IMR-90 (cell line): ENCODE results near the gene MAB21L4. TPM values are rescaled to one million over a fixed set of nuclear protein-coding genes. Genes with fewer than 3 reads are reported as not detected.

Experiments used
- ATAC-seq: fragments of 200-7000 bp; cut with Tn5 transposase; 2 replicates; pipeline ENCODE4 v1.9.1; 2020; ENCODE audit warnings: low read depth, mild to moderate bottlenecking, moderate library complexity
- BruUV-seq: library from RNA; stranded (reverse); fragments of 400-500 nt; replicated peaks from 2 replicates; lab custom pipeline; 2021; lab: Mats Ljungman, UMichigan
- CTCF ChIA-PET: fragments of 300-600 bp; formaldehyde crosslinking; extraction: SDS; loops from one replicate; lab custom pipeline; 2021; ENCODE audit warnings: antibody characterized with exemption; lab: Yijun Ruan, JAX
- POLR2A ChIA-PET: fragments of 300-600 bp; sonication (Branson Sonifier 250); formaldehyde crosslinking; loops from one replicate; lab custom pipeline; 2022; ENCODE audit warnings: antibody characterized with exemption; ENCODE audit not compliant: unreplicated experiment; lab: Charles Lee
- DNase-seq: peaks from one replicate; pipeline ENCODE4 v3.0.0; 2013
- H2AFZ ChIP-seq: replicated peaks from 2 replicates; pipeline ENCODE3; 2013; ENCODE audit warnings: low read length, mild to moderate bottlenecking; ENCODE audit not compliant: poor library complexity
- H2AK5ac ChIP-seq: 2 replicates; pipeline ENCODE4 v1.6.1; 2013; ENCODE audit warnings: low read depth, low read length, inconsistent platforms
- H2AK9ac ChIP-seq: replicated peaks from 2 replicates; pipeline ENCODE3; 2013; ENCODE audit warnings: mild to moderate bottlenecking, low read depth, low read length, moderate library complexity; ENCODE audit not compliant: poor library complexity
- H2BK120ac ChIP-seq: 2 replicates; pipeline ENCODE4 v1.6.1; 2013; ENCODE audit warnings: low read depth, low read length, inconsistent platforms
- H2BK15ac ChIP-seq: 3 replicates; pipeline ENCODE4 v1.6.1; 2013; ENCODE audit warnings: low read depth, low read length, inconsistent platforms
- H2BK20ac ChIP-seq: 2 replicates; pipeline ENCODE4 v1.6.1; 2013; ENCODE audit warnings: low read depth, mild to moderate bottlenecking, inconsistent platforms, low read length, moderate library complexity
- H2BK5ac ChIP-seq: 2 replicates; pipeline ENCODE4 v1.6.1; 2013; ENCODE audit warnings: mild to moderate bottlenecking, low read depth, low read length, inconsistent platforms; ENCODE audit not compliant: poor library complexity, severe bottlenecking
- H3K14ac ChIP-seq: replicated peaks from 2 replicates; pipeline ENCODE4 v1.6.1; 2013; ENCODE audit warnings: low read depth, low read length, inconsistent platforms
- H3K18ac ChIP-seq: 2 replicates; pipeline ENCODE4 v1.6.1; 2013; ENCODE audit warnings: low read depth, low read length, control low read depth
- H3K23ac ChIP-seq: 2 replicates; pipeline ENCODE4 v1.6.1; 2013; ENCODE audit warnings: low read depth, low read length, inconsistent platforms
- H3K27ac ChIP-seq: 2 replicates; pipeline ENCODE4 v1.5.1; 2013; ENCODE audit warnings: mild to moderate bottlenecking, control low read depth, low read length; ENCODE audit not compliant: insufficient read depth
- H3K27me3 ChIP-seq: 2 replicates; pipeline ENCODE4 v1.6.1; 2013; ENCODE audit warnings: low read length; ENCODE audit not compliant: control insufficient read depth, insufficient read depth
- H3K36me3 ChIP-seq: 2 replicates; pipeline ENCODE4 v1.6.1; 2013; ENCODE audit warnings: low read length, mixed read lengths; ENCODE audit not compliant: control insufficient read depth, insufficient read depth
- H3K4ac ChIP-seq: 2 replicates; pipeline ENCODE4 v1.6.1; 2013; ENCODE audit warnings: low read depth, low read length, inconsistent platforms
- H3K4me1 ChIP-seq: 2 replicates; pipeline ENCODE4 v1.6.1; 2013; ENCODE audit warnings: low read length, mixed read lengths; ENCODE audit not compliant: control insufficient read depth, insufficient read depth
- H3K4me2 ChIP-seq: 2 replicates; pipeline ENCODE4 v1.6.1; 2013; ENCODE audit warnings: low read depth, mild to moderate bottlenecking, control low read depth, low read length, moderate library complexity
- H3K4me3 ChIP-seq: 2 replicates; pipeline ENCODE4 v1.5.1; 2013; ENCODE audit warnings: low read depth, mild to moderate bottlenecking, control low read depth, low read length, moderate library complexity; ENCODE audit not compliant: insufficient read depth
- H3K56ac ChIP-seq: 2 replicates; pipeline ENCODE4 v1.6.1; 2013; ENCODE audit warnings: low read length, inconsistent platforms; ENCODE audit not compliant: insufficient read depth; ENCODE audit errors: extremely low read depth
- H3K79me1 ChIP-seq, 2 experiments: 2 replicates each; pipeline ENCODE4 v1.6.1; 2013; ENCODE audit warnings: low read length in 2 of 2, inconsistent platforms in 1 of 2, low read depth in 1 of 2
- H3K9ac ChIP-seq: 2 replicates; pipeline ENCODE4 v1.6.1; 2013; ENCODE audit warnings: low read depth, low read length, control low read depth
- H3K9me1 ChIP-seq: 2 replicates; pipeline ENCODE4 v1.6.1; 2013; ENCODE audit warnings: low read length, inconsistent platforms; ENCODE audit not compliant: insufficient read depth
- H3K9me3 ChIP-seq: 2 replicates; pipeline ENCODE4 v1.6.1; 2013; ENCODE audit warnings: low read length; ENCODE audit not compliant: control insufficient read depth, insufficient read depth
- H4K20me1 ChIP-seq: 2 replicates; pipeline ENCODE4 v1.6.1; 2013; ENCODE audit warnings: low read length, inconsistent platforms; ENCODE audit not compliant: insufficient read depth
- H4K5ac ChIP-seq: 2 replicates; pipeline ENCODE4 v1.6.1; 2013; ENCODE audit warnings: mild to moderate bottlenecking, low read depth, low read length, control low read depth
- H4K8ac ChIP-seq, 2 experiments: 2 replicates each; pipeline ENCODE4 v1.6.1; 2013; ENCODE audit warnings: low read depth in 2 of 2, low read length in 2 of 2, control low read depth in 1 of 2, inconsistent platforms in 1 of 2
- H4K91ac ChIP-seq: 2 replicates; pipeline ENCODE4 v1.6.1; 2013; ENCODE audit warnings: low read depth, low read length, inconsistent platforms; ENCODE audit not compliant: insufficient read depth
- CTCF ChIP-seq: conservative IDR thresholded peaks from 2 replicates; pipeline ENCODE4 v1.5.1; 2012; ENCODE audit warnings: mild to moderate bottlenecking, low read depth, low read length, improper control_type of control experiment
- ELK1 ChIP-seq: fragments of 150-350 bp; IDR thresholded peaks from 2 replicates; pipeline ENCODE4 v1.6.1; 2016; ENCODE audit warnings: low read depth, mild to moderate bottlenecking, low read length, moderate library complexity, borderline replicate concordance
- FOS ChIP-seq: fragments of 150-350 bp; IDR thresholded peaks from 2 replicates; pipeline ENCODE4 v1.6.1; 2016; ENCODE audit warnings: low read depth, low read length
- MAZ ChIP-seq: IDR thresholded peaks from 2 replicates; pipeline ENCODE4 v1.6.1; 2012; ENCODE audit warnings: low read depth, mild to moderate bottlenecking, low read length, improper control_type of control experiment, moderate library complexity, borderline replicate concordance
- RAD21 ChIP-seq: IDR thresholded peaks from 2 replicates; pipeline ENCODE4 v1.6.1; 2012; ENCODE audit warnings: low read length, improper control_type of control experiment
- RCOR1 ChIP-seq: IDR thresholded peaks from 2 replicates; pipeline ENCODE4 v1.6.1; 2012; ENCODE audit warnings: mild to moderate bottlenecking, low read length, improper control_type of control experiment; ENCODE audit not compliant: insufficient replicate concordance
- SMC3 ChIP-seq: fragments of 150-350 bp; IDR thresholded peaks from 2 replicates; pipeline ENCODE4 v1.6.1; 2016; ENCODE audit warnings: low read depth, mild to moderate bottlenecking, antibody characterized with exemption, low read length, moderate library complexity
- WGBS, 2 experiments: methylation state at CpG; one replicate each; pipeline versions ENCODE4 v1.1.5 to v1.1.7; 2013; ENCODE audit warnings: missing lambda C conversion rate in 2 of 2; ENCODE audit not compliant: insufficient read length in 1 of 2; ENCODE audit errors: extremely low coverage in 2 of 2; 5-methylcytosine and 5-hydroxymethylcytosine counted together
- dilution Hi-C: fragments of 300-500 bp; cut with HindIII; formaldehyde crosslinking; loops from one replicate; pipeline ENCODE4 v1.14.3; 2018; ENCODE audit warnings: low sequenced_read_pairs; ENCODE audit not compliant: unreplicated experiment
- in situ Hi-C: fragments of 300-500 bp; cut with MboI; formaldehyde crosslinking; loops from 3 replicates; pipeline ENCODE4 v1.14.3; 2019; ENCODE audit warnings: low sequenced_read_pairs, inconsistent platforms, mixed read lengths
- intact Hi-C: fragments of 100-400 bp; cut with micrococcal nuclease; formaldehyde crosslinking; loops from 2 replicates; pipeline ENCODE4 v1.10.0; 2022
- polyA plus RNA-seq, 3 experiments: library from polyadenylated mRNA; depleted of rRNA; stranded (reverse); fragments of >200 nt; gene quantifications; 2 replicates each; pipeline ENCODE4 v1.2.3, GENCODE V29; 2012; ENCODE audit warnings: low replicate concordance in 1 of 3
- total RNA-seq: library from RNA; depleted of rRNA; stranded (reverse); fragments of >200 nt; gene quantifications from 2 replicates; pipeline ENCODE4 v1.2.3, GENCODE V29; 2012

The MAB21L4 gene
- total and polyA plus RNA-seq, 2 of the 4 experiments (the other 2 are of a cell fraction), result not detected

- no peak overlapping the region for H3K4me2 ChIP-seq
- ATAC-seq, result peak; percentile 57
- H2AFZ ChIP-seq, result peak overlapping the region; percentile 87
- peak; percentile 71 for TF ChIP-seq RAD21
- TF ChIP-seq CTCF, result peak; percentile 79
- no peak for TF ChIP-seq ELK1
- TF ChIP-seq SMC3, result peak; percentile 53
- TF ChIP-seq RCOR1, result no peak
- TF ChIP-seq MAZ, result peak; percentile 69; the same call in 1 of the 2 replicates
- no peak for TF ChIP-seq FOS
- intact Hi-C loops, result loop anchor here (1.0 to 5.0 kb wide), 6 partner anchors 85 to 303 kb away; partner anchors contain the start of genes MTERF4, PPP1R7 and SNED1
- H3K4me3 ChIP-seq, result no peak overlapping the region
- peak overlapping the region; percentile 32 for H2BK20ac ChIP-seq
- dilution Hi-C loops, result no loop called here
- peak overlapping the region; percentile 20 to 91; a peak in 3 of 4 replicates for H4K8ac ChIP-seq
- H3K14ac ChIP-seq, result no peak overlapping the region; the same call in 1 of the 2 replicates
- H2AK5ac ChIP-seq, result peak overlapping the region; percentile 63
- peak overlapping the region; percentile 35 for H2BK5ac ChIP-seq
- CTCF ChIA-PET, result no interaction called here
- H3K18ac ChIP-seq, result peak overlapping the region; percentile 14; the same call in 1 of the 2 replicates
- H3K56ac ChIP-seq, result no peak overlapping the region
- H3K9me3 ChIP-seq, result no peaks in the 10 kb centered on the region
- BruUV-seq, result no TSS peak
- H3K27ac ChIP-seq, result peak overlapping the region; percentile 7
- H2AK9ac ChIP-seq, result peak overlapping the region; percentile 18
- peak overlapping the region; percentile 58 for H4K5ac ChIP-seq
- peak overlapping the region; percentile 84 for H3K4ac ChIP-seq
- H3K36me3 ChIP-seq, result no peaks in the 10 kb centered on the region
- peaks cover 38% of the 10 kb centered on the region for H3K4me1 ChIP-seq
- H4K91ac ChIP-seq, result peak overlapping the region; percentile 69
- H3K9ac ChIP-seq, result no peak overlapping the region; the same call in 1 of the 2 replicates
- peak overlapping the region; percentile 85 for H2BK120ac ChIP-seq
- H3K79me1 ChIP-seq, result no peaks in the 10 kb centered on the region
- H3K27me3 ChIP-seq, result no peaks in the 10 kb centered on the region
- no peaks in the 10 kb centered on the region for H4K20me1 ChIP-seq
- POLR2A ChIA-PET, result interaction anchor here (0.6 kb wide), 1 partner anchor 316 kb away, joined by 3 read pairs; no protein-coding TSS in a partner anchor
- H3K9me1 ChIP-seq, result peaks cover 3% of the 10 kb centered on the region; the same call in 1 of the 2 replicates
- in situ Hi-C loops, result no loop called here
- no peak overlapping the region; the same call in 2 of the 3 replicates for H2BK15ac ChIP-seq
- DNase-seq, result peak; percentile 55
- 17% methylated on average over 7 of the region's 36 CpGs; no CpG with 5 or more reads in 1 of the 2 experiments for WGBS, 2 experiments
- peak overlapping the region; percentile 9; the same call in 1 of the 2 replicates for H3K23ac ChIP-seq
Measured at GRCh38 chr2:240913810-240914644, 18.1 kb upstream of the MAB21L4 start.
